PC-9 (cell line): ENCODE measurements around the gene STK26. TPM values are rescaled to one million over a fixed set of nuclear protein-coding genes. Genes with fewer than 3 reads are reported as not detected.

Source experiments
- BruUV-seq: library from RNA; stranded (reverse); fragments of 400-500 nt; replicated peaks from 2 replicates; lab custom pipeline; 2021; lab: Mats Ljungman, UMichigan
- CTCF ChIA-PET: fragments of 300-600 bp; sonication (Branson Sonifier 250); formaldehyde crosslinking; loops from one replicate; lab custom pipeline; 2022; ENCODE audit warnings: antibody characterized with exemption; lab: Charles Lee
- POLR2A ChIA-PET: fragments of 300-600 bp; sonication (Branson Sonifier 250); formaldehyde crosslinking; loops from one replicate; lab custom pipeline; 2022; ENCODE audit warnings: antibody characterized with exemption; ENCODE audit not compliant: unreplicated experiment; lab: Charles Lee
- DNase-seq, 2 experiments: peaks; one replicate each; pipeline versions ENCODE4 v3.0.0 to v3.0.0-alpha.2; 2015 to 2022; ENCODE audit warnings: mixed read lengths in 1 of 2
- H2AFZ ChIP-seq: fragments of 200-600 bp; sonication (generic); 2 replicates; pipeline ENCODE4 v1.8.1; 2017; ENCODE audit warnings: antibody characterized with exemption
- H3F3A ChIP-seq: fragments of 200-600 bp; sonication (generic); 2 replicates; pipeline ENCODE4 v1.8.1; 2017; ENCODE audit warnings: antibody characterized with exemption, mild to moderate bottlenecking, low read depth; ENCODE audit not compliant: insufficient read depth
- H3K27ac ChIP-seq: fragments of 200-600 bp; sonication (generic); 2 replicates; pipeline ENCODE4 v1.6.1; 2016; ENCODE audit warnings: mixed run types
- H3K27me3 ChIP-seq: fragments of 200-600 bp; sonication (generic); 2 replicates; pipeline ENCODE4 v1.6.1; 2016; ENCODE audit warnings: low read depth, mixed run types; ENCODE audit not compliant: insufficient read depth
- H3K36me3 ChIP-seq: fragments of 200-600 bp; sonication (generic); 2 replicates; pipeline ENCODE4 v1.6.1; 2016; ENCODE audit warnings: low read depth, mixed run types
- H3K4me1 ChIP-seq: fragments of 200-600 bp; sonication (generic); replicated peaks from 2 replicates; pipeline ENCODE4 v1.6.1; 2016; ENCODE audit warnings: mixed run types; ENCODE audit not compliant: insufficient read depth
- H3K4me2 ChIP-seq: fragments of 200-600 bp; sonication (generic); 2 replicates; pipeline ENCODE4 v1.6.1; 2017; ENCODE audit warnings: mixed run types
- H3K4me3 ChIP-seq: fragments of 200-600 bp; sonication (generic); 2 replicates; pipeline ENCODE4 v1.6.1; 2016; ENCODE audit warnings: mixed run types
- H3K79me2 ChIP-seq: fragments of 200-600 bp; sonication (generic); 2 replicates; pipeline ENCODE4 v1.6.1; 2017; ENCODE audit warnings: low read depth, mixed run types
- H3K9me2 ChIP-seq: fragments of 200-600 bp; sonication (generic); 2 replicates; pipeline ENCODE4 v1.8.1; 2017; ENCODE audit warnings: mild to moderate bottlenecking; ENCODE audit not compliant: insufficient read depth
- H3K9me3 ChIP-seq: fragments of 200-600 bp; sonication (generic); 2 replicates; pipeline ENCODE4 v1.8.1; 2016; ENCODE audit warnings: low read depth; ENCODE audit not compliant: insufficient read depth
- H4K20me1 ChIP-seq: fragments of 200-600 bp; sonication (generic); 2 replicates; pipeline ENCODE4 v1.8.1; 2017; ENCODE audit not compliant: insufficient read depth
- EZH2 ChIP-seq: fragments of 200-600 bp; sonication (generic); IDR thresholded peaks from 2 replicates; pipeline ENCODE4 v1.8.0; 2017; ENCODE audit warnings: antibody characterized with exemption, low read depth
- intact Hi-C: fragments of 100-400 bp; cut with micrococcal nuclease; formaldehyde crosslinking; loops from one replicate; pipeline ENCODE4 v1.10.0; 2022; ENCODE audit not compliant: unreplicated experiment
- total RNA-seq: library from RNA; stranded (reverse); gene quantifications from 2 replicates; pipeline ENCODE4 v1.2.3, GENCODE V29; 2021
- TF ChIP-seq, protein P1 (sequence below): fragments of 200-600 bp; sonication (generic); conservative IDR thresholded peaks from 2 replicates; pipeline ENCODE4 v1.6.1; 2017; ENCODE audit warnings: mixed run types, antibody characterized with exemption, mild to moderate bottlenecking, moderate library complexity

The STK26 gene
- total RNA-seq, 1 experiment from 2014 or later = 48.4 TPM

DNA sequence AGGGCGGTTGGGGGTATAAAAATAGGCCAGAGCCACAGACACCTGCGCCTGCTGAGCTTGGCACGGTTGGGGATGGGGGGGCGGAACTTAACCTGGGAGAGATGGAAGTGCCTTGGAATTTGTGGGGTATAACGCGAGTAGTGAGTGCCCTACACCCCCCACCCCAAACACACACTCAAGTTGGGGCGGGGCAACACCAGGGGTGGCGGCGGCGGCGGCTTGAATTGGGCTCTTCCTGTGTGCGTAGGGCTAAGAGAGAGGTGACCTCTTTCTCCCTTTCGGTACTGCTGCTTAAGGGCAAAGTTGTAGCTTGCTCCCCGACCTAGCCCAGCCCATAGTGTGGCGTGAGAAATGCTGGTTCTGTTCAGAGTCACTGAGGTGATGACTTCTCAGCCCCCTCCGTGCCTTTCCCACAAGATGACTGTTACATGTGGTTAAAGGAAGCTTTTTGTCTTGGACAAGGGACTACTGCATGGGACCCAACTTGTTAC is 839 bp downstream of the STK26 start:
- Histone ChIP-seq H4K20me1 (0 out of 2 replicates have a peak, but pooled peaks cover 4% of the 10 kb centered on the region), H3K27me3 (no peaks in the 10 kb centered on the region), H3K79me2 (peaks cover 50% of the 10 kb centered on the region), H3K9me3 (no peaks in the 10 kb centered on the region), H3F3A (peaks cover 27% of the 10 kb centered on the region; the same call in 1 of the 2 replicates), H3K4me3 (peak overlapping the region; percentile 91), H3K27ac (peak overlapping the region; percentile 85), H3K9me2 (no peaks in the 10 kb centered on the region), H3K36me3 (no peaks in the 10 kb centered on the region; the same call in 1 of the 2 replicates), H2AFZ (peak overlapping the region; percentile 95), H3K4me1 (peaks cover 35% of the 10 kb centered on the region), H3K4me2 (peak overlapping the region; percentile 100)
- BruUV-seq = TSS peak; percentile 35
- intact Hi-C loops = loop anchor here (2.0 to 5.0 kb wide), 2 partner anchors 195 to 468 kb away; partner anchors contain the start of gene RAP2C
- no peak for TF ChIP-seq EZH2
- TF ChIP-seq, protein P1, sequence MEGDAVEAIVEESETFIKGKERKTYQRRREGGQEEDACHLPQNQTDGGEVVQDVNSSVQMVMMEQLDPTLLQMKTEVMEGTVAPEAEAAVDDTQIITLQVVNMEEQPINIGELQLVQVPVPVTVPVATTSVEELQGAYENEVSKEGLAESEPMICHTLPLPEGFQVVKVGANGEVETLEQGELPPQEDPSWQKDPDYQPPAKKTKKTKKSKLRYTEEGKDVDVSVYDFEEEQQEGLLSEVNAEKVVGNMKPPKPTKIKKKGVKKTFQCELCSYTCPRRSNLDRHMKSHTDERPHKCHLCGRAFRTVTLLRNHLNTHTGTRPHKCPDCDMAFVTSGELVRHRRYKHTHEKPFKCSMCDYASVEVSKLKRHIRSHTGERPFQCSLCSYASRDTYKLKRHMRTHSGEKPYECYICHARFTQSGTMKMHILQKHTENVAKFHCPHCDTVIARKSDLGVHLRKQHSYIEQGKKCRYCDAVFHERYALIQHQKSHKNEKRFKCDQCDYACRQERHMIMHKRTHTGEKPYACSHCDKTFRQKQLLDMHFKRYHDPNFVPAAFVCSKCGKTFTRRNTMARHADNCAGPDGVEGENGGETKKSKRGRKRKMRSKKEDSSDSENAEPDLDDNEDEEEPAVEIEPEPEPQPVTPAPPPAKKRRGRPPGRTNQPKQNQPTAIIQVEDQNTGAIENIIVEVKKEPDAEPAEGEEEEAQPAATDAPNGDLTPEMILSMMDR = no peak
- POLR2A ChIA-PET = interaction anchor here (0.5 to 0.7 kb wide), 5 partner anchors 11 to 1920 kb away, joined by 3 to 7 read pairs (median 4); no protein-coding TSS in a partner anchor
- CTCF ChIA-PET = interaction anchor here (0.6 to 1.3 kb wide), 5 partner anchors 44 to 182 kb away, joined by 3 to 6 read pairs (median 4); no protein-coding TSS in a partner anchor
- no peak for DNase-seq

DNA sequence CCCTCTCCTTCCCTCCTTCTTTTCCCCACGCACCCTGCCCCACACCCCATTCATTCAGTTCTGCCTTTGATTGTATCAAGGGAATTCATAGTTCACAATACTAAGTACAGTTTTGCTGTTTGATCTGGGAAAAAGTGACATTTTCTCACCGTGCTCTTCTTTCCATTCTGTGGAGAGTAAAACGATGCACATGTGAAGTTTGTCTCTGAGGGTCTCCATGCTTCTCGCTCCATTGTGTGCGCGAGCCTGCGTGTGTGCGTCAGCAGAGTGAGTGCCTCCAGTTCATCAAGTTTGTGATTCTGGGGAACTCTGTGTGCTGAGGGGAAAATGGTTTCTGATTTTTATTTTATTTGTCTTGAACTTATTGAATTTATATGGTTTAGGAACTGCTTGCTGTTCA is 1.9 kb downstream of the STK26 start:
- Histone ChIP-seq H3K9me2 (no peaks in the 10 kb centered on the region), H3K4me2 (peak overlapping the region; percentile 100), H3K36me3 (peaks cover 3% of the 10 kb centered on the region; the same call in 1 of the 2 replicates), H3F3A (peaks cover 27% of the 10 kb centered on the region; the same call in 1 of the 2 replicates), H3K27me3 (no peaks in the 10 kb centered on the region), H3K4me1 (peaks cover 35% of the 10 kb centered on the region), H3K79me2 (peaks cover 60% of the 10 kb centered on the region), H2AFZ (no peak overlapping the region), H3K4me3 (peak overlapping the region; percentile 91; the same call in 1 of the 2 replicates), H4K20me1 (0 out of 2 replicates have a peak, but pooled peaks cover 4% of the 10 kb centered on the region), H3K9me3 (no peaks in the 10 kb centered on the region), H3K27ac (peak overlapping the region; percentile 85; the same call in 1 of the 2 replicates)
- BruUV-seq = no TSS peak
- intact Hi-C loops = no loop called here
- DNase-seq = no peak
- CTCF ChIA-PET = interaction anchor here (1.3 kb wide), 1 partner anchor 183 kb away, joined by 4 read pairs; no protein-coding TSS in a partner anchor
- POLR2A ChIA-PET = no interaction called here
- no peak for TF ChIP-seq EZH2
- TF ChIP-seq, protein P1 = no peak

DNA sequence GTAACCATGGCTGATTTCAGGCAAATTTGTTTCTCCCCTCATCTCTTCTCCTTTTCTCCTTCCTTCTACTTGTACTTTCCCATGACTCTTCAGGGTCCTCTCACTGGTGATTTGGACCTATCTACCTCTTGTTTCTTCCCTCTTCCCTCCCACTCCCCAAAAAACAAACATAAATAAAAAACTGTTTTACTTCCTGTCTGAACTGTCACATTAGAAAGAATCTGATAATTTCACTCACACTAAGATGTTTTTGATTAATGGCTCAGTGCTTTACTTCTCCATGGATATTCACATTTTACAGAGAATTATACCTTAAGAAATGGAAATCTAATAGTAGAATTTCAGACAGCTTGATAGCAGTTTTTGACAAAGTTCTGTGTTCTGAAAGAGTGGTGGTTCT is 7.2 kb downstream of the STK26 start:
- Histone ChIP-seq H3F3A (no peaks in the 10 kb centered on the region), H3K79me2 (peaks cover 87% of the 10 kb centered on the region), H3K4me1 (peaks cover 17% of the 10 kb centered on the region), H3K9me3 (no peaks in the 10 kb centered on the region), H3K9me2 (no peaks in the 10 kb centered on the region), H3K4me3 (no peak overlapping the region), H3K36me3 (peaks cover 3% of the 10 kb centered on the region; the same call in 1 of the 2 replicates), H3K27me3 (no peaks in the 10 kb centered on the region), H4K20me1 (no peaks in the 10 kb centered on the region; the same call in 1 of the 2 replicates), H3K4me2 (no peak overlapping the region), H3K27ac (no peak overlapping the region), H2AFZ (no peak overlapping the region)
- no TSS peak for BruUV-seq
- POLR2A ChIA-PET = no interaction called here
- no peak for TF ChIP-seq EZH2
- TF ChIP-seq, protein P1 = no peak
- intact Hi-C loops = no loop called here
- CTCF ChIA-PET = no interaction called here
- DNase-seq = no peak
